NCI-H1105 (cell line): ENCODE data around the gene OR9Q1.

ENCODE experiments used
- DNase-seq: peaks from one replicate; lab custom pipeline; 2025; lab: John Stamatoyannopoulos, UW

Gene OR9Q1

GRCh38 chr11:58034471-58034870, 10.8 kb downstream of the OR9Q1 start:
- no peak for DNase-seq

DNA sequence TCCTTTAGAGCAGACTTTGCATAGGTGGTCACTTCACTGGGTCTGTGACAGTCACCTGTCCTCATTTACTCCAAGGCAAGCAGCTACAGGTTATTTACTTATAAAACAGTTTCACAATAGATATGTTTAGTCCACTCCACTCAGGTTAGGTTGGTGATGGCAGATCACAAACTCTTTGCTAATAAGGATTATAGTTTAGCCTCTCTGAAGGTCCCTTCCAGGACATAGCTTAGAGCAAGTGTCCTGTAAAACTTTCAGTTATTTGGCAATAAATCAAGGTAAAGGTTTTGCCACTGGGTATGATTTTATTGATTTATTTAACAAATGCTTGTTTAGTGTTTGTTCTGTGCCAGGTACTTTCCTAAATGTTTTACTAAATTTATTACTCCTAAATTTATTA, 15.9 kb downstream of the OR9Q1 start:
- DNase-seq: no peak

GRCh38 chr11:58043379-58043778, 19.7 kb downstream of the OR9Q1 start:
- DNase-seq: no peak

- no peak for DNase-seq
Measured at GRCh38 chr11:58046231-58046630, 22.6 kb downstream of the OR9Q1 start.

DNA sequence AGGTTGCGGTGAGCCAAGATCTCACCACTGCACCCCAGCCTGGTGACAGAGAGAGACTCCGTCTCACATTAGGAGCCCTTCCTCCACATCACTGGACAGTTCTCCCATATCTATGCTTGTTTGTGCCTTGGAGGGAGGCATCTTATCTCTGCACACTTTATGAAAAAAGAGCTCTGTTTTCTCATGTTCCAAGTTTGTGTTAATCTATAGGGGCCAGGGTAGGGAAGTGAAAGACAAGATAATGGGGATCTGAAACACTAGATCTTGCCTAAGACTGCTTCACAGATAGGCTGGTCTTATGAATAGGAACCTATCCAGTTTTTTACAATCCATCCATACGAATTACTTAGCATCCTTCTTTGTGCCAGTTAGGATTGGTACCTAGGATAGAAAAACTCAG, 24.1 kb downstream of the OR9Q1 start:
- DNase-seq: no peak

- DNase-seq: no peak
Measured at GRCh38 chr11:58055806-58056401, 32.2 kb downstream of the OR9Q1 start.

- DNase-seq: no peak
Measured at GRCh38 chr11:58057481-58057880, 33.8 kb downstream of the OR9Q1 start.

DNA sequence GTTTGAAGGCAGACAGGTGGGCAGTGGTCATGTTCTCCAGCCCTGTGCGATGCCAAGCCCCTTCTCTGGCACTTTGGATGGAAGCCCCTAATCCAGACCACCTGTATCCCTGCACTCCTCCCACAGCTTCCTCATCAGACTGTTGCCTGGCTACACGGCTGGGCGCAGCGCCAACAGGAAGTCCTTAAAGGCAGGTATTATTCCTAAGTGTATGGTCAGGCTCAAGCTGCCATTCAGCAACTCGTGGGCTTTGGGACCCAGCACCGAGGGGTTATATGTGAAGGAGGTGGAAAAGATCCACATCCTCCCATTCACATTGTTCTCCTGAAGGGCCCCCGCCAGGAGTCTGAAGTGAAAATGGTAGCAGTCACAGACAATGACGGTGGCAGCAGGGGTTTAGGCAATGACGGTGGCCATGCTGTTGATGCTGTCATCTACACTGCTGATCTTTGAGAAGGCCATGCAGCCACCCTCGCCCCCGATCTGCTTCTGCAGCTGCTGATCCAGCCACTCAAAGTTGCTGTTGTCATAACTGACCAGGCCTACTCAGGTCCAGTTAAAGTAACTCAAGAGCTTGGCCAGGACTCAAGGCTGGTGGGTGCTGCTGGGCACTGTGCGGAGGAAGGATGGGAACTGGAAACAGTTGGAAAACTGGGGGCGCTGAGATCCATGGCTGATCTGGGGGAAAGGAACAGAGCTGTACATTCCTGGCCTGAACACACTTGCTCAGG, 34.8 kb downstream of the OR9Q1 start:
- peak; percentile 75 for DNase-seq

- DNase-seq: no peak
Measured at GRCh38 chr11:58059007-58059350, 35.3 kb downstream of the OR9Q1 start.

DNA sequence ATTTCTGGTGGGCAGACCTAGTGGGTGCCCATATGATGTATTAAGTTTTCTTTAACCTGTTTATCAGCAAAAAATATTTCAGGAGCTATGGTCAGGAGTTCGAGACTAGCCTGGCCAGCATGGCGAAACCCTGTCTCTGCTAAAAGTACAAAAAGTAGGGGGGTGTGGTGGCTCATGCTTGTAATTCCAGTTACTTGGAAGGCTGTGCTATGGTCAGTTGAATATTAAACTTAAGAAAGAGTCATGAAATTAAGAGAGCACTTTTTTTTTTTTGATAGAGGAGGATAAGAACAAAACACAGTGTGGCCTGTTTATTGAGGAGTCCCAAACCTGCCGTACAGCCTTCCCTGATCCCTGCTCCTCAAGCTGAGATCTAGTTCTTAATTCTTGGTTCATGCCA, 36.9 kb downstream of the OR9Q1 start:
- no peak for DNase-seq

GRCh38 chr11:58060939-58061672, 37.4 kb downstream of the OR9Q1 start:
- no peak for DNase-seq

- no peak for DNase-seq
Measured at GRCh38 chr11:58061813-58062212, 38.1 kb downstream of the OR9Q1 start.

DNA sequence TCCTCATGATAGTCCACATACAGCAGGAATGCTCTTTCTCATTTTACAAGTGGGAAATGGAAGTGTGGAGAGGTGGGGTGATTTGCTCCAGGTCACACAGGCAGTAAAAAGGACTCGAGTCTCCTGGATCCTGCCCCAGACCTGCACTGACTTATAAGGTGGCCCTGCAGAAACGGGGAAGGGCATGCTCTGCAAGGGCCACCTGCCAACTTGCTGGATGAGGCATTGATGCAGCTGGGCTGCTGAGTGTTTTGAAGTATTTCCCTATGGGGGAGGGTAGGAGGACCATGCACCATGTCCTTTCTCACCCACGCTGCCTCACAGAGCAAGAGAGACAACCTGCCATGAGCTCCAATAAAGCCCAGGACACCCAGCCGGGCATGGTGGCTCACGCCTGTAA, 44.0 kb downstream of the OR9Q1 start:
- DNase-seq: no peak

GRCh38 chr11:58068655-58069054, 45.0 kb downstream of the OR9Q1 start:
- no peak for DNase-seq

DNA sequence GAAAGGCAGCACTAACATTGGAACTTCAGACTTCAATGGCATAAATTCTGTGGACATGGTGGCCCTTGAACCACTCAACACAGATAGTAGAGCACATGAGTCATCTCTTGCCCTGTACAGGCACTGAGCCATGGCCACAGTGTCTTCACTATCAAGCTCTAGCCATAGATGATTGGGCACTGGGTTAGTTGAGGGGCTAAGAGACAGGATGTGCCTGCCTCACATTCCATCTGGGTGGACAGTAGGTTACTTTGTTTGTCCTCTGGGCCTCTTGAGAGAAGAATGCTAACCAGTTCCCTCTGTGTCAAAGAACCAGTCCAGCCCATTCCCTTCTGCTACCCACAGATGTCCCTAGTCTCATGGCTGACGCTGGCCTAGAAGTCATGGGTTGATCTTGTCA, 46.9 kb downstream of the OR9Q1 start:
- no peak for DNase-seq

GRCh38 chr11:58075781-58076180, 52.1 kb downstream of the OR9Q1 start:
- no peak for DNase-seq

GRCh38 chr11:58086528-58086927, 62.8 kb downstream of the OR9Q1 start:
- no peak for DNase-seq

GRCh38 chr11:58097437-58097836, 73.8 kb downstream of the OR9Q1 start:
- no peak for DNase-seq

DNA sequence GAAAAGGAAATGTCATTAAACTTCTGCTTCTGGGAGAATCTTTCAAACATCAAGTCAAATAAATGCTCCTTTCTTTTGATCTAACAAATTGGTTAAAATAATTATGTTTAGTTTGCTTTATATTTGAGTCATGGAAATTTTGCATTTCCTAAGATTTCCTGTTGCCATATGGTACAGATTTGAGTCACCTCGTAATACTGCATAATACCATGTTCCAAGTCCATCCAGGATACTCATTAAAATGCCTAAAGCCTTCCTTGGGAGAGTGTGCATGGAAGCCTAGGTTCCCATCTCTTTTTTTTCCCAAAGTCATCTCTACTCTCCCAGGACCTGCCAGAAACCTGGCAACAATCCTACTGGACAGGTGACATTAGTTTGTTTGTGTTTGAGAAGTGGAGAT, 97.4 kb downstream of the OR9Q1 start:
- no peak for DNase-seq

GRCh38 chr11:58125469-58125868, 101.8 kb downstream of the OR9Q1 start, which contains the start of gene OR9I1:
TSS of gene OR9I1 (minus strand) at chr11:58125530. CDS start at chr11:58119444, 6,086 bp downstream.
- no peak for DNase-seq

- no peak for DNase-seq
Measured at GRCh38 chr11:58127350-58127749, 103.7 kb downstream of the OR9Q1 start.

DNA sequence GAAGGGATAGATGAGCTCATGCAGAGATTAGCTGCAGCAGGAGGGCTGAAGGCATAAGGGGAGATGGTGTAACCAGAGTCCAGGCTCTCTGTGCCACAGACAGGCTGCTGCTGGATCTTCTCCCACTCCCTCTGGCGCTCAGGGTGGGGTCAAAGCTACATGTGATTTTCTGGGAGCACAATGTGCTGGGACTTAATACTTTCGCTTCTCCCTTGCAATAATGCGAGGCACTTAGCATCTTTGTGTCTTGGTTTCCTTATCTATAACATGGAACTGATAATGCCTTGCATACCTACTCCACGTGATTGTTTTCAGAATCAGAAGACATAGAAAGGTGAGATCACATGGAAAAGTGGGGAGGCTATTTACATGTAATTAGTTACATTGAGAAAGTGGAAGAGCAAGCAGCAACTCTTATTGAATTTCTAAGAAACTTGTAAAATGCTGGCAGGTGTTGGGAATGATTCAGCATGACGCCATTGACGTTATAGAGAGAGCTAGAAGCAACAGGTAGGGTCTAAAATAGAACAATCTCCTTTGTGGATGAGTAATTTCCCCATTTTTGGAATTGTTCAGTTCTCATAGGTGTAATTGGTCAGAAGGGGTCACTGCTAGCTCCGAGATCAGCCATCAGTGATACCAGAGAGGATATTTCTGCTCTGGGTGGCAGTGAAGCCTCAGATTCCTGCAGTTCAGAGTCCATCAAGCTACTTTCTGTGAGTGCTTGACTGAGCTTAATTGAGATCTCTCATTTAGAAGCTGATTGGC, 109.8 kb downstream of the OR9Q1 start:
- DNase-seq: no peak

- DNase-seq: no peak
Measured at GRCh38 chr11:58134151-58134550, 110.5 kb downstream of the OR9Q1 start.
